HL-60 (cell line): Measurements from ENCODE around the gene PSMA8.
A peak's percentile ranks its signal among the peaks of the same experiment; 100 is the strongest.
"Not testable (repeated sequence)": the region's sequence is repeated elsewhere in the genome, so short reads cannot be mapped to it uniquely, and the experiment has no call there.

Experiments used
- DNase-seq, 2 experiments: peaks; one replicate each; pipeline ENCODE4 v3.0.0-alpha.2; 2010 to 2020; ENCODE audit warnings: low read depth in 1 of 2, low spot score in 1 of 2
- H3K27ac ChIP-seq: fragments of 250-450 bp; sonication (Bioruptor Pico); replicated peaks from 2 replicates; pipeline ENCODE4 v1.5.1; 2020; ENCODE audit warnings: mild to moderate bottlenecking, moderate library complexity
- H3K27me3 ChIP-seq: fragments of 250-450 bp; sonication (Bioruptor Pico); 2 replicates; pipeline ENCODE4 v1.5.1; 2021; ENCODE audit warnings: mild to moderate bottlenecking, moderate library complexity; ENCODE audit not compliant: insufficient read depth, poor library complexity, severe bottlenecking
- H3K4me3 ChIP-seq: replicated peaks from 2 replicates; pipeline ENCODE4 v1.5.1; 2011; ENCODE audit warnings: mild to moderate bottlenecking, control low read depth, low read length; ENCODE audit not compliant: insufficient read depth
- GABPA ChIP-seq: IDR thresholded peaks from 2 replicates; pipeline ENCODE4 v1.6.1; 2012; ENCODE audit warnings: low read depth
- POLR2AphosphoS5 ChIP-seq: IDR thresholded peaks from 2 replicates; pipeline ENCODE4 v1.6.1; 2012; ENCODE audit warnings: low read depth
- SPI1 ChIP-seq: IDR thresholded peaks from 2 replicates; pipeline ENCODE4 v1.6.1; 2012; ENCODE audit warnings: low read depth, mild to moderate bottlenecking, borderline replicate concordance
- TF ChIP-seq, protein P1 (sequence below): IDR thresholded peaks from 2 replicates; pipeline ENCODE4 v1.6.1; 2012; ENCODE audit warnings: low read depth; ENCODE audit not compliant: insufficient replicate concordance
- TF ChIP-seq, protein P2 (sequence below): IDR thresholded peaks from one replicate; pipeline ENCODE4 v1.5.1; 2011; ENCODE audit warnings: low read length, control low read depth, inconsistent platforms; ENCODE audit not compliant: insufficient read depth

Gene PSMA8

DNA sequence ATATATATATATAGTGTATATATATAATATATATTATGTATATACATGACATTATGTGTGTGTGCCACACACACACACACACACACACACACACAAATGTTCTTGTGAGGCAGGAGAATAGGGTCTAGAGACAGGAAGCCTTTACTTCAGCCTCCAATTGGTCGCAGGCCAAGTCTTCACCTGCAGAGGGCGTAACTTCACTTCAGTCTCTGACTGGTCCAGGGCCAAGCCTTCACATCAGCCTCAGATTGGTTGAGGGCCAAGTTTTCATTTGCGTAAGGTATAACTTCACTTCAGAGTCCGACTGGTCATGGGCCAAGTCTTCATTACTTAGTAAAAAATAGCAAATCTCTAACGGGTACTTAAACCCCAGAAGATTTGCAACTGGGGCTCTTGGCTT, 30.1 kb upstream of the PSMA8 start:
- H3K27me3 ChIP-seq: no peaks in the 10 kb centered on the region
- peak in 1 of 2 experiments; percentile 16 for DNase-seq
- TF ChIP-seq POLR2AphosphoS5 (no peak), SPI1 (no peak), GABPA (no peak)
- TF ChIP-seq, protein P1, sequence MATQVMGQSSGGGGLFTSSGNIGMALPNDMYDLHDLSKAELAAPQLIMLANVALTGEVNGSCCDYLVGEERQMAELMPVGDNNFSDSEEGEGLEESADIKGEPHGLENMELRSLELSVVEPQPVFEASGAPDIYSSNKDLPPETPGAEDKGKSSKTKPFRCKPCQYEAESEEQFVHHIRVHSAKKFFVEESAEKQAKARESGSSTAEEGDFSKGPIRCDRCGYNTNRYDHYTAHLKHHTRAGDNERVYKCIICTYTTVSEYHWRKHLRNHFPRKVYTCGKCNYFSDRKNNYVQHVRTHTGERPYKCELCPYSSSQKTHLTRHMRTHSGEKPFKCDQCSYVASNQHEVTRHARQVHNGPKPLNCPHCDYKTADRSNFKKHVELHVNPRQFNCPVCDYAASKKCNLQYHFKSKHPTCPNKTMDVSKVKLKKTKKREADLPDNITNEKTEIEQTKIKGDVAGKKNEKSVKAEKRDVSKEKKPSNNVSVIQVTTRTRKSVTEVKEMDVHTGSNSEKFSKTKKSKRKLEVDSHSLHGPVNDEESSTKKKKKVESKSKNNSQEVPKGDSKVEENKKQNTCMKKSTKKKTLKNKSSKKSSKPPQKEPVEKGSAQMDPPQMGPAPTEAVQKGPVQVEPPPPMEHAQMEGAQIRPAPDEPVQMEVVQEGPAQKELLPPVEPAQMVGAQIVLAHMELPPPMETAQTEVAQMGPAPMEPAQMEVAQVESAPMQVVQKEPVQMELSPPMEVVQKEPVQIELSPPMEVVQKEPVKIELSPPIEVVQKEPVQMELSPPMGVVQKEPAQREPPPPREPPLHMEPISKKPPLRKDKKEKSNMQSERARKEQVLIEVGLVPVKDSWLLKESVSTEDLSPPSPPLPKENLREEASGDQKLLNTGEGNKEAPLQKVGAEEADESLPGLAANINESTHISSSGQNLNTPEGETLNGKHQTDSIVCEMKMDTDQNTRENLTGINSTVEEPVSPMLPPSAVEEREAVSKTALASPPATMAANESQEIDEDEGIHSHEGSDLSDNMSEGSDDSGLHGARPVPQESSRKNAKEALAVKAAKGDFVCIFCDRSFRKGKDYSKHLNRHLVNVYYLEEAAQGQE: no peak
- TF ChIP-seq, protein P2, sequence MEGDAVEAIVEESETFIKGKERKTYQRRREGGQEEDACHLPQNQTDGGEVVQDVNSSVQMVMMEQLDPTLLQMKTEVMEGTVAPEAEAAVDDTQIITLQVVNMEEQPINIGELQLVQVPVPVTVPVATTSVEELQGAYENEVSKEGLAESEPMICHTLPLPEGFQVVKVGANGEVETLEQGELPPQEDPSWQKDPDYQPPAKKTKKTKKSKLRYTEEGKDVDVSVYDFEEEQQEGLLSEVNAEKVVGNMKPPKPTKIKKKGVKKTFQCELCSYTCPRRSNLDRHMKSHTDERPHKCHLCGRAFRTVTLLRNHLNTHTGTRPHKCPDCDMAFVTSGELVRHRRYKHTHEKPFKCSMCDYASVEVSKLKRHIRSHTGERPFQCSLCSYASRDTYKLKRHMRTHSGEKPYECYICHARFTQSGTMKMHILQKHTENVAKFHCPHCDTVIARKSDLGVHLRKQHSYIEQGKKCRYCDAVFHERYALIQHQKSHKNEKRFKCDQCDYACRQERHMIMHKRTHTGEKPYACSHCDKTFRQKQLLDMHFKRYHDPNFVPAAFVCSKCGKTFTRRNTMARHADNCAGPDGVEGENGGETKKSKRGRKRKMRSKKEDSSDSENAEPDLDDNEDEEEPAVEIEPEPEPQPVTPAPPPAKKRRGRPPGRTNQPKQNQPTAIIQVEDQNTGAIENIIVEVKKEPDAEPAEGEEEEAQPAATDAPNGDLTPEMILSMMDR: no peak
- no peak overlapping the region for H3K27ac ChIP-seq
- H3K4me3 ChIP-seq: no peak overlapping the region

DNA sequence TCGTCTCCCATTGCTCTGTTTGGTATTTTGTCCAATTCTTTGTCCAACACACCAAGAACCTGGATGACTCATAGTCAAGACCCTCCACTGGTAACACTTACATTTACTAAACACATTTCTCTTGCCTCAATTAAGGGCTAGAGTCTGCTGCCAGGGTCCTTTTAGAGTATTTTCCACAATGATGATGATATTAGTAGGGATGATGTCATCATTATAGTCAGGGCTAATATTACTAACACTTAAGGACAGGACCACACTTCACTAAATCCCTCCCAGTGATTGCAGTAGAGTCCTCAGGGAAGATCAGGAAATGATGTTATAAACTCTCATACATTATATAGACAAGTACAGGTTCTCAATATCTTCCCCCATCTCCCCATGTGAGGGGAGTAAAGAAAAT, 29.6 kb upstream of the PSMA8 start:
- no peak overlapping the region for H3K4me3 ChIP-seq
- no peak for DNase-seq
- no peaks in the 10 kb centered on the region for H3K27me3 ChIP-seq
- no peak for TF ChIP-seq SPI1
- TF ChIP-seq GABPA: no peak
- TF ChIP-seq, protein P2: no peak
- no peak overlapping the region for H3K27ac ChIP-seq

DNA sequence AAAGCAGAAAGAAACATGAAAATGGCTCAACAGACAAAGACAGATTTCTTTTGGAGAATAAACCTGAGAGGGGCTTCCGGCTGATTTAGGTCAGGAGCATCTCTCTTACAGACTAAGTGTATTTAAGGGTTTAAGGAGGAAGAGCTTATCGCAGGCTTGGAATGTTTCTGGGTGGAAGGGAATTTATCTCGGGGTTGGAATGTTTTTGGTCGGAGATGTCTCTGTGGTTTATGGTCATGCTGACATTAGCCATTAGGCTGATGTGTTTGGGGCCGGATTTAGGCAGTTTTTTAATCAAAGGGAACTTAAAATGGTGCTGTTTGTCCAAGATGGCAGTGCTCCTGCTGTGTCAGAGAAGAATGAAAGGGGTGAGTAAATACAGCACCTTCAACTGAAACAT, 14.4 kb upstream of the PSMA8 start:
- TF ChIP-seq, protein P2: no peak
- TF ChIP-seq, protein P1: no peak
- no peak for TF ChIP-seq SPI1
- TF ChIP-seq POLR2AphosphoS5: no peak
- TF ChIP-seq GABPA: no peak
- H3K27ac ChIP-seq: no peak overlapping the region
- no peak overlapping the region for H3K4me3 ChIP-seq

DNA sequence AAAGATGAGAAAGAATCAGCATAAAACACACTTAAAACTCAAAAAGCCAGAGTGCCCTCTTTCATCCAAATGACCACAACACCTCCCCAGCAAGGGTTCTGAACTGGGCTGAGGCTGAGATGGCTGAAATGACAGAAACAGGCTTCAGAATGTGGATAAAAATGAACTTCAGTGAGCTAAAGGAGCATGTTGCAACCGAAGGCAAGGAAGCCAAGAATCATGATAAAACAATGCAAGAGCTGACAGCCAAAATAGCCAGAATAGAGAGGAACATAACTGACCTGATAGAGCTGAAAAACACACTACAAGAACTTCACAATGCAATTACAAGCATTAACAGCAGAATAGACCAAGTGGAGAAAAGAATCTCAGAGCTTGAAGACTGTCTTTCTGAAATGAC, 12.2 kb upstream of the PSMA8 start:
- no peak for DNase-seq
- Histone ChIP-seq H3K4me3 (no peak overlapping the region), H3K27me3 (no peaks in the 10 kb centered on the region), H3K27ac (no peak overlapping the region)
- no peak for TF ChIP-seq SPI1
- TF ChIP-seq, protein P2: no peak
- no peak for TF ChIP-seq GABPA
- TF ChIP-seq, protein P1: no peak
- TF ChIP-seq POLR2AphosphoS5: no peak

More for the DNA sequence above, 14.4 kb upstream of the PSMA8 start:
- H3K27me3 ChIP-seq: no peaks in the 10 kb centered on the region
- no peak for DNase-seq

DNA sequence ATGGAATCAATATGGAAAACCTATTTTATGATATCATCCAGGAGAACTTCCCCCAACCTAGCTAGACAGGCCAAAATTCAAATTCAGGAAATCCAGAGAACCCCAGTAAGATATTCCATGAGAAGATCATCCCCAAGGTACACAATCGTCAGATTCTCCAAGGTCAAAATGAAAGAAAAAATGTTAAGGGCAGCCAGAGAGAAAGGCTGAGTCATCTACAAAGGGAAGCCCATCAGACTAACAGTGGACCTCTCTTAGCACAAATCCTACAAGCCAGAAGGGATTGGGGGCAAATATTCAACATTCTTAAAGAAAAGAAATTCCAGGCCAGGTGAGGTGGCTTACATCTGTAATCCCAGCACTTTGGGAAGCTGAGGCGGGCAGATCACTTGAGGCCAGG, 11.7 kb upstream of the PSMA8 start:
- H3K27me3 ChIP-seq: not testable (repeated sequence)

More for the DNA sequence above, 11.7 kb upstream of the PSMA8 start:
- H3K4me3 ChIP-seq, H3K27ac ChIP-seq, DNase-seq: not testable (repeated sequence)
